GM19035 (cell line): Measurements from ENCODE around the gene RRBP1.

Experiments used
- ATAC-seq: cut with Tn5 transposase; IDR thresholded peaks from one replicate; pipeline ENCODE4 v1.9.1; 2021; ENCODE audit not compliant: unreplicated experiment

The RRBP1 gene

GRCh38 chr20:17683218-17684076 lies 1.4 kb upstream of the RRBP1 start:
- ATAC-seq = no peak

- no peak for ATAC-seq
Measured at GRCh38 chr20:17682889-17683198, 802 bp upstream of the RRBP1 start.

GRCh38 chr20:17681726-17682102 lies 328 bp downstream of the RRBP1 start:
- ATAC-seq = peak; percentile 20

GRCh38 chr20:17680836-17681725 lies 961 bp downstream of the RRBP1 start:
- ATAC-seq = peak; percentile 43

GRCh38 chr20:17679941-17680835 lies 1.9 kb downstream of the RRBP1 start:
- ATAC-seq = no peak

- no peak for ATAC-seq
Measured at GRCh38 chr20:17678886-17679285, 3.2 kb downstream of the RRBP1 start.

- ATAC-seq = no peak
Measured at GRCh38 chr20:17678295-17678694, 3.7 kb downstream of the RRBP1 start.

GRCh38 chr20:17676942-17677341 lies 5.1 kb downstream of the RRBP1 start:
- no peak for ATAC-seq

- ATAC-seq = no peak
Measured at GRCh38 chr20:17676378-17676759, 5.7 kb downstream of the RRBP1 start.

- ATAC-seq = no peak
Measured at GRCh38 chr20:17675519-17676377, 6.3 kb downstream of the RRBP1 start.

GRCh38 chr20:17674722-17675518 lies 7.1 kb downstream of the RRBP1 start:
- ATAC-seq = no peak

GRCh38 chr20:17673084-17673483 lies 9.0 kb downstream of the RRBP1 start:
- no peak for ATAC-seq

- no peak for ATAC-seq
Measured at GRCh38 chr20:17671565-17671964, 10.5 kb downstream of the RRBP1 start.

- ATAC-seq = no peak
Measured at GRCh38 chr20:17671011-17671410, 11.0 kb downstream of the RRBP1 start.

- ATAC-seq = no peak
Measured at GRCh38 chr20:17669306-17669931, 12.6 kb downstream of the RRBP1 start.

GRCh38 chr20:17668432-17668831 lies 13.6 kb downstream of the RRBP1 start:
- no peak for ATAC-seq

GRCh38 chr20:17667445-17667844 lies 14.6 kb downstream of the RRBP1 start:
- ATAC-seq = no peak

GRCh38 chr20:17666481-17666880 lies 15.6 kb downstream of the RRBP1 start:
- ATAC-seq = no peak

GRCh38 chr20:17665756-17666155 lies 16.3 kb downstream of the RRBP1 start:
- no peak for ATAC-seq
